H1 (cell line): ENCODE data around the gene LENG9. TPM values are rescaled to one million over a fixed set of nuclear protein-coding genes. Genes with fewer than 3 reads are reported as not detected.
A peak's percentile ranks its signal among the peaks of the same experiment; 100 is the strongest.

Experiments used
- CTCF ChIA-PET: fragments of 300-600 bp; sonication (Branson Sonifier 250); formaldehyde crosslinking; loops from one replicate; lab custom pipeline; 2021; ENCODE audit not compliant: partially characterized antibody; lab: Charles Lee
- POLR2A ChIA-PET: fragments of 300-600 bp; sonication (Branson Sonifier 250); formaldehyde crosslinking; loops from one replicate; lab custom pipeline; 2021; ENCODE audit warnings: inconsistent platforms; ENCODE audit not compliant: partially characterized antibody; lab: Charles Lee
- DNase-seq, 2 experiments: peaks; one replicate each; pipeline versions ENCODE4 v3.0.0 to v3.0.0-alpha.2; 2010 to 2022; ENCODE audit warnings: low spot score in 2 of 2, low read depth in 1 of 2, mixed read lengths in 1 of 2
- FAIRE-seq: peaks from 2 replicates; lab custom pipeline; 2011; peaks lifted over from hg19 to GRCh38; lab: Jason Lieb, UNC
- H2AFZ ChIP-seq: 2 replicates; pipeline ENCODE4 v1.8.1; 2012; ENCODE audit warnings: low read length, inconsistent platforms
- H2AK5ac ChIP-seq: 2 replicates; pipeline ENCODE4 v1.6.1; 2013; ENCODE audit warnings: low read depth, low read length
- H2BK120ac ChIP-seq: replicated peaks from 2 replicates; pipeline ENCODE3; 2013; ENCODE audit warnings: low read depth, low read length, inconsistent platforms
- H2BK12ac ChIP-seq: 2 replicates; pipeline ENCODE4 v1.6.1; 2013; ENCODE audit warnings: low read depth, low read length
- H2BK15ac ChIP-seq: 2 replicates; pipeline ENCODE4 v1.6.1; 2013; ENCODE audit warnings: low read length
- H2BK20ac ChIP-seq: 2 replicates; pipeline ENCODE4 v1.6.1; 2013; ENCODE audit warnings: low read length
- H2BK5ac ChIP-seq: 2 replicates; pipeline ENCODE4 v1.6.1; 2013; ENCODE audit warnings: low read depth, low read length
- H3K14ac ChIP-seq: 2 replicates; pipeline ENCODE4 v1.6.1; 2013; ENCODE audit warnings: inconsistent platforms; ENCODE audit not compliant: insufficient read length
- H3K18ac ChIP-seq: 2 replicates; pipeline ENCODE4 v1.6.1; 2013; ENCODE audit warnings: low read length; ENCODE audit errors: extremely low read depth
- H3K23ac ChIP-seq: 2 replicates; pipeline ENCODE4 v1.6.1; 2013; ENCODE audit warnings: inconsistent platforms; ENCODE audit not compliant: insufficient read length
- H3K23me2 ChIP-seq: 2 replicates; pipeline ENCODE4 v1.6.1; 2013; ENCODE audit warnings: low read depth, low read length
- H3K27ac ChIP-seq: 2 replicates; pipeline ENCODE4 v1.6.1; 2011; ENCODE audit warnings: low read depth, low read length, inconsistent platforms
- H3K27me3 ChIP-seq, 4 experiments: replicated peaks in 1 of 4; 1 replicate in 1 of 4; 2 replicates in 3 of 4; pipeline versions ENCODE4 v1.6.1 to v1.8.1; 2011 to 2013; ENCODE audit warnings: low read length in 3 of 4, mild to moderate bottlenecking in 3 of 4, inconsistent platforms in 2 of 4, mixed read lengths in 2 of 4, moderate library complexity in 1 of 4; ENCODE audit not compliant: control insufficient read depth in 3 of 4, insufficient read depth in 3 of 4; ENCODE audit errors: extremely low read depth in 1 of 4
- H3K36me3 ChIP-seq, 4 experiments: 2 replicates each; pipeline versions ENCODE4 v1.6.1 to v1.8.1; 2011 to 2013; ENCODE audit warnings: mild to moderate bottlenecking in 4 of 4, low read length in 3 of 4, moderate library complexity in 2 of 4, control low read depth in 1 of 4, inconsistent platforms in 1 of 4; ENCODE audit not compliant: insufficient read depth in 4 of 4, control insufficient read depth in 2 of 4
- H3K4ac ChIP-seq: replicated peaks from 2 replicates; pipeline ENCODE3; 2013; ENCODE audit warnings: low read length, low read depth, mixed read lengths, inconsistent platforms; ENCODE audit not compliant: insufficient read length
- H3K4me1 ChIP-seq, 4 experiments: replicated peaks in 1 of 4; 1 replicate in 1 of 4; 2 replicates in 3 of 4; pipeline versions ENCODE4 v1.6.1 to v1.8.1; 2011 to 2013; ENCODE audit warnings: low read length in 3 of 4, inconsistent platforms in 2 of 4, mixed read lengths in 1 of 4; ENCODE audit not compliant: insufficient read depth in 4 of 4, control insufficient read depth in 3 of 4
- H3K4me2 ChIP-seq, 2 experiments: 2 replicates each; pipeline versions ENCODE4 v1.6.1 to v1.8.1; 2011 to 2013; ENCODE audit warnings: low read depth in 2 of 2, low read length in 2 of 2, control low read depth in 1 of 2, inconsistent platforms in 1 of 2, mild to moderate bottlenecking in 1 of 2; ENCODE audit not compliant: insufficient read depth in 1 of 2
- H3K4me3 ChIP-seq, 4 experiments: fragments of 200-600, 300-600 bp in 1 of 4; sonication (generic), shearing (Covaris generic), sonication (Bioruptor Twin) in 1 of 4; 2 replicates each; pipeline versions ENCODE4 v1.5.1 to v1.8.1; 2011 to 2016; ENCODE audit warnings: low read length in 4 of 4, low read depth in 3 of 4, control low read depth in 2 of 4, inconsistent platforms in 2 of 4, mild to moderate bottlenecking in 2 of 4, mixed read lengths in 1 of 4, moderate library complexity in 1 of 4; ENCODE audit not compliant: insufficient read depth in 2 of 4; ENCODE audit errors: extremely low read depth in 1 of 4
- H3K56ac ChIP-seq: replicated peaks from 2 replicates; pipeline ENCODE3; 2013; ENCODE audit warnings: low read depth, mild to moderate bottlenecking, mixed read lengths, low read length, inconsistent platforms; ENCODE audit not compliant: insufficient read length
- H3K79me1 ChIP-seq: 2 replicates; pipeline ENCODE4 v1.6.1; 2013; ENCODE audit warnings: low read depth, low read length, control low read depth
- H3K79me2 ChIP-seq, 2 experiments: 2 replicates each; pipeline versions ENCODE4 v1.6.1 to v1.8.1; 2012 to 2013; ENCODE audit warnings: low read length in 2 of 2, mild to moderate bottlenecking in 2 of 2, inconsistent platforms in 1 of 2; ENCODE audit not compliant: insufficient read depth in 2 of 2, control insufficient read depth in 1 of 2
- H3K9ac ChIP-seq, 4 experiments: replicated peaks in 1 of 4; 1 replicate in 1 of 4; 2 replicates in 3 of 4; pipeline versions ENCODE4 v1.6.1 to v1.8.1; 2011 to 2013; ENCODE audit warnings: low read depth in 3 of 4, low read length in 3 of 4, control low read depth in 2 of 4, mild to moderate bottlenecking in 2 of 4, moderate library complexity in 2 of 4, inconsistent platforms in 1 of 4; ENCODE audit errors: extremely low read depth in 1 of 4
- H3K9me3 ChIP-seq, 2 experiments: 2 replicates each; pipeline versions ENCODE4 v1.6.1 to v1.8.1; 2012 to 2013; ENCODE audit warnings: mild to moderate bottlenecking in 2 of 2, moderate library complexity in 2 of 2, control low read depth in 1 of 2, inconsistent platforms in 1 of 2, low read depth in 1 of 2, low read length in 1 of 2, mixed read lengths in 1 of 2; ENCODE audit not compliant: insufficient read depth in 2 of 2
- H4K20me1 ChIP-seq, 2 experiments: replicated peaks in 1 of 2; 2 replicates each; pipeline versions ENCODE3 to v1.8.1; 2011 to 2013; ENCODE audit warnings: inconsistent platforms in 2 of 2, low read length in 2 of 2, mild to moderate bottlenecking in 1 of 2; ENCODE audit not compliant: insufficient read depth in 2 of 2, control insufficient read depth in 1 of 2
- H4K5ac ChIP-seq: 2 replicates; pipeline ENCODE4 v1.6.1; 2013; ENCODE audit warnings: low read length, low read depth, mixed read lengths, inconsistent platforms; ENCODE audit not compliant: insufficient read length
- H4K8ac ChIP-seq: 2 replicates; pipeline ENCODE4 v1.8.0; 2013; ENCODE audit warnings: mild to moderate bottlenecking, moderate library complexity, low read length, inconsistent platforms; ENCODE audit not compliant: insufficient read depth; ENCODE audit errors: extremely low read depth
- H4K91ac ChIP-seq: replicated peaks from 2 replicates; pipeline ENCODE3; 2013; ENCODE audit warnings: low read length, mixed read lengths, inconsistent platforms; ENCODE audit not compliant: insufficient read length
- CREB1 ChIP-seq: IDR thresholded peaks from 2 replicates; pipeline ENCODE4 v1.6.1; 2012; ENCODE audit warnings: inconsistent platforms
- CTBP2 ChIP-seq: IDR thresholded peaks from 2 replicates; pipeline ENCODE4 v1.7.0; 2011; ENCODE audit warnings: borderline replicate concordance, mild to moderate bottlenecking, moderate library complexity, mixed read lengths, low read length; ENCODE audit not compliant: insufficient read depth, insufficient read length
- EP300 ChIP-seq, 2 experiments: IDR thresholded peaks; 1 replicate in 1 of 2; 2 replicates in 1 of 2; pipeline ENCODE4 v1.6.1; 2011 to 2012; ENCODE audit warnings: low read depth in 2 of 2, low read length in 2 of 2, mild to moderate bottlenecking in 2 of 2, borderline replicate concordance in 1 of 2, inconsistent platforms in 1 of 2, moderate library complexity in 1 of 2
- FOSL1 ChIP-seq: IDR thresholded peaks from 2 replicates; pipeline ENCODE4 v1.6.1; 2011; ENCODE audit warnings: mild to moderate bottlenecking, low read depth, low read length, moderate library complexity; ENCODE audit not compliant: insufficient read depth
- HDAC2 ChIP-seq, 2 experiments: fragments of 300-600 bp in 1 of 2; sonication (generic) in 1 of 2; IDR thresholded peaks; 2 replicates each; pipeline ENCODE4 v1.6.1; 2011 to 2012; ENCODE audit warnings: low read depth in 2 of 2, low read length in 2 of 2, mild to moderate bottlenecking in 2 of 2, moderate library complexity in 2 of 2, borderline replicate concordance in 1 of 2, inconsistent platforms in 1 of 2
- POU5F1 ChIP-seq: IDR thresholded peaks from 2 replicates; pipeline ENCODE4 v1.6.1; 2011; ENCODE audit warnings: low read depth, mild to moderate bottlenecking, low read length, moderate library complexity
- SP4 ChIP-seq: IDR thresholded peaks from 2 replicates; pipeline ENCODE4 v1.6.1; 2012; ENCODE audit warnings: low read length, inconsistent platforms
- TBP ChIP-seq: IDR thresholded peaks from 2 replicates; pipeline ENCODE4 v1.6.1; 2011; ENCODE audit warnings: low read depth, low read length, improper control_type of control experiment
- TCF12 ChIP-seq: IDR thresholded peaks from 2 replicates; pipeline ENCODE4 v1.6.1; 2011; ENCODE audit warnings: low read depth, mild to moderate bottlenecking, low read length
- ZNF274 ChIP-seq: IDR thresholded peaks from 2 replicates; pipeline ENCODE4 v1.7.0; 2012; ENCODE audit warnings: low read length, borderline replicate concordance; ENCODE audit errors: extremely low read depth
- WGBS, 2 experiments: shearing (Covaris generic) in 1 of 2; methylation state at CpG; one replicate each; pipeline versions ENCODE4 v1.1.6 to v1.1.7; 2013 to 2015; ENCODE audit warnings: low lambda C conversion rate in 2 of 2, mixed read lengths in 2 of 2, inconsistent platforms in 1 of 2, low coverage in 1 of 2, missing lambda C conversion rate in 1 of 2; ENCODE audit not compliant: insufficient replicate concordance in 2 of 2, insufficient coverage in 1 of 2, insufficient read length in 1 of 2; ENCODE audit errors: extremely low coverage in 1 of 2, missing lambda C conversion rate in 1 of 2; 5-methylcytosine and 5-hydroxymethylcytosine counted together
- polyA plus RNA-seq, 7 experiments: library from polyadenylated mRNA; depleted of rRNA in 3 of 7; stranded (reverse) in 5 of 7; unstranded in 2 of 7; fragments of >200 nt in 5 of 7; fragments of 200-250 nt in 2 of 7; gene quantifications; 1 replicate in 5 of 7; 2 replicates in 1 of 7; 4 replicates in 1 of 7; pipeline versions ENCODE4 v1.2.1 to v1.2.3, GENCODE V29; 2011 to 2013; ENCODE audit warnings: missing spikeins in 2 of 7, mixed read lengths in 2 of 7
- total RNA-seq: library from RNA; stranded (reverse); fragmentation: NEBNext Ultra II Directional; extraction: Animal tissue kit (Norgen Biotek cat#: 25700); gene quantifications from 2 replicates; pipeline ENCODE4 v1.2.1, GENCODE V29; 2021

The LENG9 gene
- total and polyA plus RNA-seq, 2 of the 8 experiments (the other 6 are each of a cell fraction or from before 2014, with no cell fraction given) = 1.6 to 3.9 TPM

DNA sequence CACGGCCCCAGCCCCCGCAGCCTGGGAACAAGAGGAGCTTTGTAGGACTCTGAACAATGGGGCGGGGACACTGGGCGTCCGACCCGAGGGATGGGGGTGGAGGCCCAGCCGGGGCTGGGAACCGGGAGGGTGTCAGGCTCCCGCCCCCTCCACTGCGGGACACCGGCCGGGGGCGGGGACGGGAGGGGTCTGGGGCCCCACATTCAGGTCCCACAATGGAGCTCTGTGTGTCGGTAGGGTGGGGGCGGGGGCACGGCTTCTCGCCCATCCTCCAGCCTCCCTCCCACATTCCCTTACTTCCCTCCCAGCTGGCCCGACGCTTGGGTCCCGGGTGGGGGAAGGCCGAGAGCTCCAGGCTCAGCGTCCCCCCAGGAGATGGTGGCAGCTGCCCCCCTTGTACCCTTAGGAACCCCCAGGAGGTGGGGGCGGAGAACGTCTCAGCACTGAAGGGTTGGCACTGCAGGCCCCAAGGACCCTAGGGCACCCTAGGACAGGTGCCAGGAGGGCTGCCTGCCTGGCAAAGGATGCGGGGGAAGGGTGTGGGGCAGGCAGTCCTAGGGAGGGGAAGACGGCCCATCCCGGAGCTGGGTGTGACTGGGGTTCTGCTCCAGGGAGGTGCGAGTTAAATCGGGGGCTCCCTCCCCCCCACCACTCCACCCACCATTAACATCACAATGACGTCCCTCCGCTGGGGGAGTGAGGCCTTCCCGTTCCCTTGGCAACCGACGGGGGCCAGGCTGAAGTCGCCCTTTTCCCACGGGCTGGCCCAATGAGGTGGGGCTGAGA, 43.0 kb downstream of the LENG9 start:
- peak overlapping the region; percentile 92 for H2BK120ac ChIP-seq
- no peaks in the 10 kb centered on the region for H3K9me3 ChIP-seq
- H3K14ac ChIP-seq = peak overlapping the region; percentile 85
- WGBS, 2 experiments = 2% methylated on average over 14 of the region's 37 CpGs; no CpG with 5 or more reads in 1 of the 2 experiments
- no peak overlapping the region for H2AK5ac ChIP-seq
- H3K56ac ChIP-seq = peak overlapping the region; percentile 7
- FAIRE-seq (no peak), DNase-seq (peak; percentile 76 to 82)
- peak overlapping the region; percentile 65; the same call in 1 of the 2 replicates for H2BK12ac ChIP-seq
- peak overlapping the region; percentile 44 to 86 for H3K4me2 ChIP-seq
- no peak overlapping the region for H2AFZ ChIP-seq
- POLR2A ChIA-PET = interaction anchor here (0.6 to 5.6 kb wide), 17 partner anchors 14 to 986 kb away, joined by 3 to 133 read pairs (median 4); partner anchors contain the start of genes LENG8, LENG9, MBOAT7 and RPS9
- H3K79me2 ChIP-seq = peaks cover 7 to 8% of the 10 kb centered on the region in 2 experiments; a peak in 2 of 4 replicates
- H3K27me3 ChIP-seq = peaks cover 0 to 14% (median 9%) of the 10 kb centered on the region in 4 experiments; a peak in 5 of 7 replicates
- peak overlapping the region; percentile 97; the same call in 1 of the 2 replicates for H2BK5ac ChIP-seq
- H4K5ac ChIP-seq = peak overlapping the region; percentile 91
- peaks cover 0 to 11% of the 10 kb centered on the region in 2 experiments for H4K20me1 ChIP-seq
- H4K8ac ChIP-seq = peak overlapping the region; percentile 95; the same call in 1 of the 2 replicates
- H3K4me1 ChIP-seq = peaks cover 15 to 50% (median 38%) of the 10 kb centered on the region in 4 experiments
- H3K4ac ChIP-seq = peak overlapping the region; percentile 99
- H4K91ac ChIP-seq = peak overlapping the region; percentile 99
- H3K23ac ChIP-seq = no peak overlapping the region
- peak overlapping the region; percentile 99; the same call in 1 of the 2 replicates for H2BK20ac ChIP-seq
- peak overlapping the region; percentile 10 to 59 (median 50); a peak in 7 of 8 replicates for H3K4me3 ChIP-seq
- H2BK15ac ChIP-seq = no peak overlapping the region; the same call in 1 of the 2 replicates
- H3K18ac ChIP-seq = peak overlapping the region; percentile 97
- peak overlapping the region in 2 of 4 experiments; percentile 48 to 59; a peak in 2 of 7 replicates for H3K9ac ChIP-seq
- H3K36me3 ChIP-seq = peaks cover 0 to 22% (median 3%) of the 10 kb centered on the region in 4 experiments; a peak in 6 of 8 replicates
- H3K23me2 ChIP-seq = peaks cover 16% of the 10 kb centered on the region
- CTCF ChIA-PET = interaction anchor here (0.7 to 4.9 kb wide), 9 partner anchors 9 to 154 kb away, joined by 3 to 58 read pairs (median 9); no protein-coding TSS in a partner anchor
- H3K79me1 ChIP-seq = peaks cover 16% of the 10 kb centered on the region
- H3K27ac ChIP-seq = peak overlapping the region; percentile 83
- TF ChIP-seq CREB1 (peak; percentile 41), POU5F1 (peak; percentile 74; the same call in 1 of the 2 replicates), TCF12 (0 out of 2 replicates have a peak, but pooled peaks have one; percentile 4), CTBP2 (peak; percentile 79), TBP (peak; percentile 73; the same call in 1 of the 2 replicates), SP4 (peak; percentile 56; the same call in 1 of the 2 replicates), ZNF274 (no peak), HDAC2 (IDR thresholded peaks at IDR 0.05; ENCODE audit: borderline replicate concordance in 1 of 2, low read depth in 2 of 2, low read length in 2 of 2) (peak; percentile 22 to 86; a peak in 1 of 4 replicates), FOSL1 (no peak), EP300 (IDR thresholded peaks at IDR 0.05; ENCODE audit: borderline replicate concordance in 1 of 2, low read depth in 2 of 2, low read length in 2 of 2) (peak in 1 of 2 experiments; percentile 73; a peak in 1 of 3 replicates)
